HepG2 (cell line): ENCODE results near the gene ENTHD1. TPM values are rescaled to one million over a fixed set of nuclear protein-coding genes. Genes with fewer than 3 reads are reported as not detected.

ENCODE experiments used
- ATAC-seq: fragments of 200-7000 bp; cut with Tn5 transposase; 3 replicates; pipeline ENCODE4 v1.9.1; 2020; ENCODE audit warnings: mild to moderate bottlenecking, moderate library complexity
- BruUV-seq: library from RNA; stranded (reverse); fragments of 400-500 nt; replicated peaks from 2 replicates; lab custom pipeline; 2021; lab: Mats Ljungman, UMichigan
- CTCF ChIA-PET: fragments of 300-600 bp; formaldehyde crosslinking; extraction: SDS; loops from one replicate; lab custom pipeline; 2021; ENCODE audit warnings: low total read pairs, inconsistent platforms, low intra/inter-chr PET ratio; lab: Yijun Ruan, JAX
- POLR2A ChIA-PET: fragments of 350-600 bp; sonication (Branson Sonifier 250); formaldehyde crosslinking; loops from one replicate; lab custom pipeline; 2020; ENCODE audit warnings: antibody characterized with exemption, inconsistent platforms; lab: Yijun Ruan, JAX
- DNase-seq: peaks from one replicate; pipeline ENCODE4 v3.0.0-alpha.2; 2015; ENCODE audit warnings: low spot score
- FAIRE-seq: peaks from 3 replicates; lab custom pipeline; 2011; peaks lifted over from hg19 to GRCh38; lab: Jason Lieb, UNC
- H2AFZ ChIP-seq: one replicate; pipeline ENCODE4 v1.6.1; 2011; ENCODE audit warnings: low read length, inconsistent platforms
- H3K27ac ChIP-seq: fragments of 300-600 bp; 3 replicates; pipeline ENCODE4 v1.8.0; 2011; ENCODE audit warnings: mixed run types, mild to moderate bottlenecking, mixed read lengths, low read length, inconsistent platforms; ENCODE audit not compliant: insufficient read depth; ENCODE audit errors: extremely low read length
- H3K27me3 ChIP-seq, 2 experiments: fragments of 200-600 bp in 1 of 2; 2 replicates in 1 of 2; 3 replicates in 1 of 2; pipeline versions ENCODE4 v1.6.0 to v1.8.0; 2011; ENCODE audit warnings: low read length in 2 of 2, mild to moderate bottlenecking in 2 of 2, moderate library complexity in 2 of 2, inconsistent platforms in 1 of 2; ENCODE audit not compliant: insufficient read depth in 2 of 2, control insufficient read depth in 1 of 2
- H3K36me3 ChIP-seq, 2 experiments: fragments of 200-600 bp in 1 of 2; replicated peaks in 1 of 2; 2 replicates in 1 of 2; 3 replicates in 1 of 2; pipeline versions ENCODE4 v1.5.1 to v1.8.0; 2011; ENCODE audit warnings: low read length in 2 of 2, inconsistent platforms in 1 of 2; ENCODE audit not compliant: insufficient read depth in 2 of 2, control insufficient read depth in 1 of 2
- H3K4me1 ChIP-seq: 2 replicates; pipeline ENCODE4 v1.5.1; 2012; ENCODE audit warnings: low read length, inconsistent platforms; ENCODE audit not compliant: insufficient read depth
- H3K4me2 ChIP-seq: 2 replicates; pipeline ENCODE4 v1.6.0; 2011; ENCODE audit warnings: low read depth, low read length, inconsistent platforms
- H3K4me3 ChIP-seq, 3 experiments: fragments of 200-600 bp in 1 of 3; sonication (generic), shearing (Covaris generic) in 1 of 3; replicated peaks in 1 of 3; 2 replicates each; pipeline ENCODE4 v1.5.1; 2011 to 2016; ENCODE audit warnings: low read length in 3 of 3, inconsistent platforms in 2 of 3, low read depth in 2 of 3, mild to moderate bottlenecking in 2 of 3, control low read depth in 1 of 3, mixed read lengths in 1 of 3; ENCODE audit not compliant: insufficient read depth in 1 of 3
- H3K79me2 ChIP-seq: one replicate; pipeline ENCODE4 v1.6.1; 2011; ENCODE audit warnings: low read length, inconsistent platforms; ENCODE audit not compliant: insufficient read depth
- H3K9ac ChIP-seq: 2 replicates; pipeline ENCODE4 v1.6.0; 2011; ENCODE audit warnings: mild to moderate bottlenecking, low read depth, low read length, inconsistent platforms; ENCODE audit not compliant: insufficient read depth
- H3K9me3 ChIP-seq: 2 replicates; pipeline ENCODE4 v1.5.1; 2012; ENCODE audit warnings: mild to moderate bottlenecking, low read length
- H4K20me1 ChIP-seq: 2 replicates; pipeline ENCODE4 v1.6.0; 2011; ENCODE audit warnings: inconsistent platforms, mild to moderate bottlenecking, low read length, moderate library complexity; ENCODE audit not compliant: insufficient read depth
- CREM ChIP-seq, 2 experiments: sonication (generic) in 1 of 2; formaldehyde crosslinking in 1 of 2; IDR thresholded peaks; 2 replicates each; pipeline versions ENCODE4 v1.4.0 to v1.6.1; 2016 to 2020; ENCODE audit warnings: antibody characterized with exemption in 1 of 2, mild to moderate bottlenecking in 1 of 2, missing genetic modification reagents in 1 of 2
- E2F2 ChIP-seq: sonication (generic); formaldehyde crosslinking; IDR thresholded peaks from 2 replicates; pipeline ENCODE4 v1.4.0; 2020; ENCODE audit warnings: missing genetic modification reagents, borderline replicate concordance
- FOXM1 ChIP-seq: sonication (generic); formaldehyde crosslinking; IDR thresholded peaks from 2 replicates; pipeline ENCODE4 v1.5.0; 2020; ENCODE audit warnings: missing genetic modification reagents
- KLF16 ChIP-seq, 2 experiments: sonication (generic) in 1 of 2; formaldehyde crosslinking in 1 of 2; IDR thresholded peaks; 2 replicates each; pipeline versions ENCODE4 v1.6.1 to v1.8.0; 2016 to 2023; ENCODE audit warnings: missing genetic modification reagents in 2 of 2, missing compliant biosample characterization in 1 of 2
- SMAD1 ChIP-seq: sonication (generic); formaldehyde crosslinking; IDR thresholded peaks from 2 replicates; pipeline ENCODE4 v1.4.0; 2020; ENCODE audit warnings: missing genetic modification reagents, low read depth, mild to moderate bottlenecking, borderline replicate concordance
- SOX13 ChIP-seq, 3 experiments: fragments of 450-650 bp in 1 of 3; sonication (generic) in 1 of 3; formaldehyde crosslinking in 1 of 3; IDR thresholded peaks in 2 of 3; conservative IDR thresholded peaks in 1 of 3; 2 replicates each; pipeline versions ENCODE4 v1.5.0 to v1.6.1; 2016 to 2020; ENCODE audit warnings: antibody characterized with exemption in 1 of 3, mild to moderate bottlenecking in 1 of 3, missing compliant biosample characterization in 1 of 3, missing genetic modification reagents in 1 of 3, moderate library complexity in 1 of 3
- ZNF501 ChIP-seq: sonication (generic); formaldehyde crosslinking; IDR thresholded peaks from 2 replicates; pipeline ENCODE4 v1.5.1; 2020; ENCODE audit warnings: mild to moderate bottlenecking, moderate library complexity, missing genetic modification reagents
- ZSCAN21 ChIP-seq: sonication (generic); formaldehyde crosslinking; IDR thresholded peaks from 2 replicates; pipeline ENCODE4 v1.8.0; 2022; ENCODE audit warnings: mild to moderate bottlenecking, missing genetic modification reagents, moderate library complexity, borderline replicate concordance
- WGBS: methylation state at CpG from one replicate; pipeline ENCODE4 v1.1.6; 2017; ENCODE audit warnings: low lambda C conversion rate; 5-methylcytosine and 5-hydroxymethylcytosine counted together
- in situ Hi-C: cut with HindIII; loops from 2 replicates; pipeline ENCODE4 v1.10.0; 2017; ENCODE audit warnings: low pct_unique_long_range_greater_than_20kb; ENCODE audit not compliant: extremely low pct_ligation_motif_present
- intact Hi-C: fragments of 100-400 bp; cut with micrococcal nuclease; formaldehyde crosslinking; loops from one replicate; pipeline ENCODE4 v1.10.0; 2022; ENCODE audit not compliant: unreplicated experiment
- polyA plus RNA-seq, 8 experiments: library from polyadenylated mRNA; depleted of rRNA in 3 of 8; stranded (reverse) in 7 of 8; unstranded in 1 of 8; fragments of >200 nt; fragmentation: Illumina TruSeq in 4 of 8; extraction: Trizol in 4 of 8; gene quantifications; 2 replicates each; pipeline versions ENCODE4 v1.2.1 to v1.2.3, GENCODE V29; 2011 to 2016; ENCODE audit warnings: low read depth in 4 of 8, missing spikeins in 1 of 8, mixed read lengths in 1 of 8; ENCODE audit not compliant: insufficient read depth in 1 of 8
- total RNA-seq, 5 experiments: library from RNA; depleted of rRNA; stranded (reverse); fragments of >200 nt; fragmentation: Illumina TruSeq; extraction: Trizol; gene quantifications; 2 replicates each; pipeline ENCODE4 v1.2.3, GENCODE V29; 2016; ENCODE audit warnings: low read depth in 1 of 5
- TF ChIP-seq, protein P1 (sequence below): sonication (generic); formaldehyde crosslinking; IDR thresholded peaks from 2 replicates; pipeline ENCODE4 v1.8.1; 2023; ENCODE audit warnings: mild to moderate bottlenecking, missing genetic modification reagents, borderline replicate concordance

Gene ENTHD1
- total and polyA plus RNA-seq, 2 of the 13 experiments (the other 11 are each of a cell fraction or from before 2014, with no cell fraction given), result not detected

DNA sequence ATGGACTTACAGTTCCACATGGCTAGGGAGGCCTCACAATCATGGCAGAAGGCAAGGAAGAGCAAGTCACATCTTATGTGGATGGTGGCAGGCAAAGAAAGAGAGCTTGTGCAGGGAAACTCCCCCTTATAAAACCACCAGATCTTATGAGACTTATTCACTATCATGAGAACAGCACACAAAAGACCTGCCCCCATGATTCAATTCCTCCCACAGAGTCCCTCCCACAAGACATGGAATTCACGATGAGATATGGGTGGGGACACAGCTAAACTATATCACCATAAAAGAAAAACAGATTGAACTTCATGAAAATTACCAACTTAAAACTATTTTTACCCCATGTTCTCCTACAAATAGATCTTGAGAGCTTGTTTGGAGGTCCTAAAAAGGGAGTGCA lies 19.6 kb downstream of the ENTHD1 start (continued):
- TF ChIP-seq SMAD1 (no peak), KLF16 (CRISPR knock-in tag; IDR thresholded peaks at IDR 0.05) (no peak)

DNA sequence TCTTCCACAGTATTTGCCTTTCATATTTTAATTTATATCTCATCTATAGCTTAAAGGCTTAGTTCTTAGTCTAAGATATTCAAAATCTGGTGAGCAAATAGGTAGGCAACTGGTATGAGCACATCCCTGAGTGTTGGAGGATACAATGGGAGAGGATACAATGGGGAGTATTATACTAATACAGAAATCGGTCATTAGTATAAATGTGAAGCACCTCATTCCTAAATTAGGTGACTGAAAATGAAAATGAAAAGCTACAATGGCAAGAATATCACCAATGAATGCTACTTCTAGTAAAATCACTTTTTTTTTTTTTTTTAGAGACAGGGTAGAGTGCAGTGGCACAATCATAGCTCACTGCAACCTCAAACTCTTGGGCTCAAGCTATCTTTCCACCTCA lies 21.0 kb downstream of the ENTHD1 start:
- no peak overlapping the region for H3K27ac ChIP-seq
- no peaks in the 10 kb centered on the region for H3K79me2 ChIP-seq
- no peak for TF ChIP-seq SOX13 (IDR thresholded peaks at IDR 0.05)
- no peak for TF ChIP-seq SOX13 (CRISPR knock-in tag; conservative IDR thresholded peaks at IDR 0.05 in 1 of 2, IDR thresholded peaks at IDR 0.05 in 1 of 2)
- no peak for TF ChIP-seq FOXM1 (CRISPR knock-in tag)
- no peak for TF ChIP-seq ZNF501 (CRISPR knock-in tag)
- TF ChIP-seq, protein P1, sequence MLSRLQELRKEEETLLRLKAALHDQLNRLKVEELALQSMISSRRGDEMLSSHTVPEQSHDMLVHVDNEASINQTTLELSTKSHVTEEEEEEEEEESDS, result no peak
- TF ChIP-seq CREM (IDR thresholded peaks at IDR 0.05), result no peak
- no peak for TF ChIP-seq CREM (CRISPR knock-in tag; IDR thresholded peaks at IDR 0.05)
- TF ChIP-seq ZSCAN21 (CRISPR knock-in tag), result no peak
- TF ChIP-seq E2F2 (CRISPR knock-in tag), result no peak
- no peak overlapping the region for H3K4me3 ChIP-seq
- no TSS peak for BruUV-seq
- no peaks in the 10 kb centered on the region for H4K20me1 ChIP-seq
- 0% methylated on average over 1 of the region's 1 CpG for WGBS
- ChIA-PET POLR2A (no interaction called here), CTCF (no interaction called here)
- no peaks in the 10 kb centered on the region for H3K4me1 ChIP-seq
- H3K9ac ChIP-seq, result no peak overlapping the region
- no peak for FAIRE-seq
- H3K9me3 ChIP-seq, result no peaks in the 10 kb centered on the region
- intact Hi-C loops (no loop called here), in situ Hi-C loops (no loop called here)
- H3K4me2 ChIP-seq, result no peak overlapping the region
- ATAC-seq, result no peak
- no peaks in the 10 kb centered on the region for H3K27me3 ChIP-seq
- no peaks in the 10 kb centered on the region for H3K36me3 ChIP-seq
- no peak overlapping the region for H2AFZ ChIP-seq
- DNase-seq, result no peak
